ENCODE measurements around the gene EVA1A.

- TF ChIP-seq CTCF (conservative IDR thresholded peaks at IDR 0.05 in 1 of 2, IDR thresholded peaks at IDR 0.05 in 1 of 2; ENCODE audit: low read depth in 1 of 2, low read length in 2 of 2) (no peak), EZH2 (IDR thresholded peaks at IDR 0.05; ENCODE audit: low read length, missing control alignments) (no peak)
Measured at GRCh38 chr2:75580156-75580555, 19.4 kb upstream of the EVA1A start.

Measured in fibroblast of lung (primary cell).